IMR-90 (cell line): ENCODE measurements around the gene MAG. TPM values are rescaled to one million over a fixed set of nuclear protein-coding genes. Genes with fewer than 3 reads are reported as not detected.

Experiments
- ATAC-seq: fragments of 200-7000 bp; cut with Tn5 transposase; 2 replicates; pipeline ENCODE4 v1.9.1; 2020; ENCODE audit warnings: low read depth, mild to moderate bottlenecking, moderate library complexity
- BruUV-seq: library from RNA; stranded (reverse); fragments of 400-500 nt; replicated peaks from 2 replicates; lab custom pipeline; 2021; lab: Mats Ljungman, UMichigan
- CTCF ChIA-PET: fragments of 300-600 bp; formaldehyde crosslinking; extraction: SDS; loops from one replicate; lab custom pipeline; 2021; ENCODE audit warnings: antibody characterized with exemption; lab: Yijun Ruan, JAX
- POLR2A ChIA-PET: fragments of 300-600 bp; sonication (Branson Sonifier 250); formaldehyde crosslinking; loops from one replicate; lab custom pipeline; 2022; ENCODE audit warnings: antibody characterized with exemption; ENCODE audit not compliant: unreplicated experiment; lab: Charles Lee
- DNase-seq: peaks from one replicate; pipeline ENCODE4 v3.0.0; 2013
- H2AFZ ChIP-seq: replicated peaks from 2 replicates; pipeline ENCODE3; 2013; ENCODE audit warnings: low read length, mild to moderate bottlenecking; ENCODE audit not compliant: poor library complexity
- H2AK5ac ChIP-seq: 2 replicates; pipeline ENCODE4 v1.6.1; 2013; ENCODE audit warnings: low read depth, low read length, inconsistent platforms
- H2AK9ac ChIP-seq: replicated peaks from 2 replicates; pipeline ENCODE3; 2013; ENCODE audit warnings: mild to moderate bottlenecking, low read depth, low read length, moderate library complexity; ENCODE audit not compliant: poor library complexity
- H2BK120ac ChIP-seq: 2 replicates; pipeline ENCODE4 v1.6.1; 2013; ENCODE audit warnings: low read depth, low read length, inconsistent platforms
- H2BK15ac ChIP-seq: 3 replicates; pipeline ENCODE4 v1.6.1; 2013; ENCODE audit warnings: low read depth, low read length, inconsistent platforms
- H2BK20ac ChIP-seq: 2 replicates; pipeline ENCODE4 v1.6.1; 2013; ENCODE audit warnings: low read depth, mild to moderate bottlenecking, inconsistent platforms, low read length, moderate library complexity
- H2BK5ac ChIP-seq: 2 replicates; pipeline ENCODE4 v1.6.1; 2013; ENCODE audit warnings: mild to moderate bottlenecking, low read depth, low read length, inconsistent platforms; ENCODE audit not compliant: poor library complexity, severe bottlenecking
- H3K14ac ChIP-seq: replicated peaks from 2 replicates; pipeline ENCODE4 v1.6.1; 2013; ENCODE audit warnings: low read depth, low read length, inconsistent platforms
- H3K18ac ChIP-seq: 2 replicates; pipeline ENCODE4 v1.6.1; 2013; ENCODE audit warnings: low read depth, low read length, control low read depth
- H3K23ac ChIP-seq: 2 replicates; pipeline ENCODE4 v1.6.1; 2013; ENCODE audit warnings: low read depth, low read length, inconsistent platforms
- H3K27ac ChIP-seq: 2 replicates; pipeline ENCODE4 v1.5.1; 2013; ENCODE audit warnings: mild to moderate bottlenecking, control low read depth, low read length; ENCODE audit not compliant: insufficient read depth
- H3K27me3 ChIP-seq: 2 replicates; pipeline ENCODE4 v1.6.1; 2013; ENCODE audit warnings: low read length; ENCODE audit not compliant: control insufficient read depth, insufficient read depth
- H3K36me3 ChIP-seq: 2 replicates; pipeline ENCODE4 v1.6.1; 2013; ENCODE audit warnings: low read length, mixed read lengths; ENCODE audit not compliant: control insufficient read depth, insufficient read depth
- H3K4ac ChIP-seq: 2 replicates; pipeline ENCODE4 v1.6.1; 2013; ENCODE audit warnings: low read depth, low read length, inconsistent platforms
- H3K4me1 ChIP-seq: 2 replicates; pipeline ENCODE4 v1.6.1; 2013; ENCODE audit warnings: low read length, mixed read lengths; ENCODE audit not compliant: control insufficient read depth, insufficient read depth
- H3K4me2 ChIP-seq: 2 replicates; pipeline ENCODE4 v1.6.1; 2013; ENCODE audit warnings: low read depth, mild to moderate bottlenecking, control low read depth, low read length, moderate library complexity
- H3K4me3 ChIP-seq: 2 replicates; pipeline ENCODE4 v1.5.1; 2013; ENCODE audit warnings: low read depth, mild to moderate bottlenecking, control low read depth, low read length, moderate library complexity; ENCODE audit not compliant: insufficient read depth
- H3K56ac ChIP-seq: 2 replicates; pipeline ENCODE4 v1.6.1; 2013; ENCODE audit warnings: low read length, inconsistent platforms; ENCODE audit not compliant: insufficient read depth; ENCODE audit errors: extremely low read depth
- H3K79me1 ChIP-seq, 2 experiments: 2 replicates each; pipeline ENCODE4 v1.6.1; 2013; ENCODE audit warnings: low read length in 2 of 2, inconsistent platforms in 1 of 2, low read depth in 1 of 2
- H3K9ac ChIP-seq: 2 replicates; pipeline ENCODE4 v1.6.1; 2013; ENCODE audit warnings: low read depth, low read length, control low read depth
- H3K9me1 ChIP-seq: 2 replicates; pipeline ENCODE4 v1.6.1; 2013; ENCODE audit warnings: low read length, inconsistent platforms; ENCODE audit not compliant: insufficient read depth
- H3K9me3 ChIP-seq: 2 replicates; pipeline ENCODE4 v1.6.1; 2013; ENCODE audit warnings: low read length; ENCODE audit not compliant: control insufficient read depth, insufficient read depth
- H4K20me1 ChIP-seq: 2 replicates; pipeline ENCODE4 v1.6.1; 2013; ENCODE audit warnings: low read length, inconsistent platforms; ENCODE audit not compliant: insufficient read depth
- H4K5ac ChIP-seq: 2 replicates; pipeline ENCODE4 v1.6.1; 2013; ENCODE audit warnings: mild to moderate bottlenecking, low read depth, low read length, control low read depth
- H4K8ac ChIP-seq, 2 experiments: 2 replicates each; pipeline ENCODE4 v1.6.1; 2013; ENCODE audit warnings: low read depth in 2 of 2, low read length in 2 of 2, control low read depth in 1 of 2, inconsistent platforms in 1 of 2
- H4K91ac ChIP-seq: 2 replicates; pipeline ENCODE4 v1.6.1; 2013; ENCODE audit warnings: low read depth, low read length, inconsistent platforms; ENCODE audit not compliant: insufficient read depth
- BHLHE40 ChIP-seq: fragments of 150-350 bp; IDR thresholded peaks from 2 replicates; pipeline ENCODE4 v1.6.1; 2016; ENCODE audit warnings: mild to moderate bottlenecking, low read depth, low read length
- CHD1 ChIP-seq: IDR thresholded peaks from 2 replicates; pipeline ENCODE4 v1.6.1; 2012; ENCODE audit warnings: low read depth, low read length, improper control_type of control experiment
- CTCF ChIP-seq: conservative IDR thresholded peaks from 2 replicates; pipeline ENCODE4 v1.5.1; 2012; ENCODE audit warnings: mild to moderate bottlenecking, low read depth, low read length, improper control_type of control experiment
- ELK1 ChIP-seq: fragments of 150-350 bp; IDR thresholded peaks from 2 replicates; pipeline ENCODE4 v1.6.1; 2016; ENCODE audit warnings: low read depth, mild to moderate bottlenecking, low read length, moderate library complexity, borderline replicate concordance
- NFE2L2 ChIP-seq: fragments of 150-350 bp; IDR thresholded peaks from 2 replicates; pipeline ENCODE4 v1.6.1; 2016; ENCODE audit warnings: low read depth, mild to moderate bottlenecking, low read length
- RAD21 ChIP-seq: IDR thresholded peaks from 2 replicates; pipeline ENCODE4 v1.6.1; 2012; ENCODE audit warnings: low read length, improper control_type of control experiment
- RCOR1 ChIP-seq: IDR thresholded peaks from 2 replicates; pipeline ENCODE4 v1.6.1; 2012; ENCODE audit warnings: mild to moderate bottlenecking, low read length, improper control_type of control experiment; ENCODE audit not compliant: insufficient replicate concordance
- WGBS, 2 experiments: methylation state at CpG; one replicate each; pipeline versions ENCODE4 v1.1.5 to v1.1.7; 2013; ENCODE audit warnings: missing lambda C conversion rate in 2 of 2; ENCODE audit not compliant: insufficient read length in 1 of 2; ENCODE audit errors: extremely low coverage in 2 of 2; 5-methylcytosine and 5-hydroxymethylcytosine counted together
- dilution Hi-C: fragments of 300-500 bp; cut with HindIII; formaldehyde crosslinking; loops from one replicate; pipeline ENCODE4 v1.14.3; 2018; ENCODE audit warnings: low sequenced_read_pairs; ENCODE audit not compliant: unreplicated experiment
- in situ Hi-C: fragments of 300-500 bp; cut with MboI; formaldehyde crosslinking; loops from 3 replicates; pipeline ENCODE4 v1.14.3; 2019; ENCODE audit warnings: low sequenced_read_pairs, inconsistent platforms, mixed read lengths
- intact Hi-C: fragments of 100-400 bp; cut with micrococcal nuclease; formaldehyde crosslinking; loops from 2 replicates; pipeline ENCODE4 v1.10.0; 2022
- polyA plus RNA-seq, 3 experiments: library from polyadenylated mRNA; depleted of rRNA; stranded (reverse); fragments of >200 nt; gene quantifications; 2 replicates each; pipeline ENCODE4 v1.2.3, GENCODE V29; 2012; ENCODE audit warnings: low replicate concordance in 1 of 3
- total RNA-seq: library from RNA; depleted of rRNA; stranded (reverse); fragments of >200 nt; gene quantifications from 2 replicates; pipeline ENCODE4 v1.2.3, GENCODE V29; 2012

MAG gene
- total and polyA plus RNA-seq, 2 of the 4 experiments (the other 2 are of a cell fraction): not detected

DNA sequence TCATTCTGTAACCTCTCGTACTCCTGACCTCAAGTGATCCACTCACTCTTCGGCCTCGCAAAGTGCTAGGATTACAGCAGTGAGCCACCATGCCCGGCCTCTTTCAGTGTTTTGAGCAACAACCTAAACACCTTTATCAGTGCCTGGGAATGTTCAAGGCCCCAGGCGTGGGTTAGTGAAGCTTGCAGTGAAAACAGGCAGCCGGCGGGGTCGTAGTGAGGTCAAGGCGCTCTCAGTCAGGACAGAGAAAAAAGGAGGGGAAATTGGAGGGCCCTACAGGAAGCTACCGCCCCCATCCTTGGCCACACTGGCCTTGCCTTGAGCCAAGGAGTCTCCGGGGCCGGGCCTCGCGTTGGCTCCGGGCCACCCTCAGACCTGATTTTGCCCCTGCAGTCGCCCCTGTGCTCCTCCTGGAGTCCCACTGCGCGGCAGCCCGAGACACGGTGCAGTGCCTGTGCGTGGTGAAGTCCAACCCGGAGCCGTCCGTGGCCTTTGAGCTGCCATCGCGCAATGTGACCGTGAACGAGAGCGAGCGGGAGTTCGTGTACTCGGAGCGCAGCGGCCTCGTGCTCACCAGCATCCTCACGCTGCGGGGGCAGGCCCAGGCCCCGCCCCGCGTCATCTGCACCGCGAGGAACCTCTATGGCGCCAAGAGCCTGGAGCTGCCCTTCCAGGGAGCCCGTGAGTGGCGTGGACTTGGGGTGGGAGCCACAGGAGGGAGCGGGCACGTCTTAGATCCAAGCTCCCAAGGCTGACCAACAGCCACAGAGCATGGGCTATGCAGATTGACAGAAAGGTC lies 17.7 kb downstream of the MAG start:
- no peaks in the 10 kb centered on the region for H3K36me3 ChIP-seq
- in situ Hi-C loops (no loop called here), intact Hi-C loops (no loop called here), dilution Hi-C loops (no loop called here)
- H2BK20ac ChIP-seq: no peak overlapping the region
- H3K4me2 ChIP-seq: no peak overlapping the region
- ChIA-PET POLR2A (no interaction called here), CTCF (no interaction called here)
- H3K27ac ChIP-seq: no peak overlapping the region
- no peak overlapping the region for H3K4me3 ChIP-seq
- H4K8ac ChIP-seq: no peak overlapping the region
- H3K4me1 ChIP-seq: no peaks in the 10 kb centered on the region
- WGBS, 2 experiments: 39% methylated on average over 14 of the region's 47 CpGs; no CpG with 5 or more reads in 1 of the 2 experiments
- no peak overlapping the region for H2AK9ac ChIP-seq
- H2BK5ac ChIP-seq: no peak overlapping the region
- BruUV-seq: no TSS peak
- TF ChIP-seq CHD1: no peak
- TF ChIP-seq ELK1: no peak
- no peak for TF ChIP-seq CTCF
- no peak for TF ChIP-seq RAD21
- TF ChIP-seq NFE2L2: no peak
- TF ChIP-seq RCOR1: no peak
- no peak for TF ChIP-seq BHLHE40
- H3K23ac ChIP-seq: no peak overlapping the region
- H4K91ac ChIP-seq: no peak overlapping the region
- H2BK15ac ChIP-seq: no peak overlapping the region
- H2BK120ac ChIP-seq: no peak overlapping the region
- peak overlapping the region; percentile 33 for H2AFZ ChIP-seq
- ATAC-seq (no peak), DNase-seq (peak; percentile 16)
- H3K4ac ChIP-seq: no peak overlapping the region
- no peak overlapping the region for H3K56ac ChIP-seq
- no peaks in the 10 kb centered on the region; the same call in 1 of the 2 replicates for H3K27me3 ChIP-seq
- no peak overlapping the region for H3K18ac ChIP-seq
- H3K9ac ChIP-seq: no peak overlapping the region
- no peaks in the 10 kb centered on the region for H3K9me3 ChIP-seq
- H4K5ac ChIP-seq: no peak overlapping the region
- no peaks in the 10 kb centered on the region for H3K79me1 ChIP-seq
- no peak overlapping the region for H3K14ac ChIP-seq
- no peaks in the 10 kb centered on the region for H3K9me1 ChIP-seq
- H2AK5ac ChIP-seq: no peak overlapping the region
- no peaks in the 10 kb centered on the region for H4K20me1 ChIP-seq
